K562 (cell line): ENCODE data around the gene RTP3. TPM values are rescaled to one million over a fixed set of nuclear protein-coding genes. Genes with fewer than 3 reads are reported as not detected.

Experiments
- ATF4 ChIP-seq: fragments of 450-650 bp; formaldehyde crosslinking; IDR thresholded peaks from 2 replicates; pipeline ENCODE4 v1.4.0; 2022; ENCODE audit warnings: mild to moderate bottlenecking, moderate library complexity
- BRF2 ChIP-seq: IDR thresholded peaks from 3 replicates; pipeline ENCODE4 v1.6.1; 2011; ENCODE audit warnings: borderline replicate concordance, mild to moderate bottlenecking; ENCODE audit not compliant: insufficient read length, insufficient read depth
- CAMTA2 ChIP-seq: fragments of 250-450 bp; sonication (Bioruptor Pico); conservative IDR thresholded peaks from 2 replicates; pipeline ENCODE4 v1.5.1; 2022
- MCM2 ChIP-seq: fragments of 450-650 bp; IDR thresholded peaks from 2 replicates; pipeline ENCODE4 v1.6.1; 2017; ENCODE audit warnings: low read depth, mild to moderate bottlenecking
- MTA3 ChIP-seq: fragments of 450-650 bp; formaldehyde crosslinking; IDR thresholded peaks from 2 replicates; pipeline ENCODE4 v1.6.1; 2017; ENCODE audit warnings: mild to moderate bottlenecking, borderline replicate concordance
- MYNN ChIP-seq, 2 experiments: sonication (generic); formaldehyde crosslinking in 1 of 2; IDR thresholded peaks; 2 replicates each; pipeline versions ENCODE4 v1.5.0 to v1.6.1; 2016 to 2020; ENCODE audit warnings: antibody characterized with exemption in 1 of 2, missing genetic modification reagents in 1 of 2
- NCOA2 ChIP-seq, 2 experiments: fragments of 450-650 bp; IDR thresholded peaks; 2 replicates each; pipeline ENCODE4 v1.6.1; 2018; ENCODE audit warnings: mild to moderate bottlenecking in 2 of 2, moderate library complexity in 1 of 2; ENCODE audit not compliant: partially characterized antibody in 2 of 2
- PHB ChIP-seq: fragments of 250-450 bp; sonication (Bioruptor Pico); IDR thresholded peaks from 2 replicates; pipeline ENCODE4 v1.5.0; 2021
- SOX6 ChIP-seq: fragments of 450-650 bp; IDR thresholded peaks from 2 replicates; pipeline ENCODE4 v1.6.1; 2014; ENCODE audit warnings: mild to moderate bottlenecking
- TRIM25 ChIP-seq: fragments of 450-650 bp; IDR thresholded peaks from 2 replicates; pipeline ENCODE4 v1.7.0; 2016; ENCODE audit warnings: borderline replicate concordance
- ZHX1 ChIP-seq: fragments of 150-350 bp; conservative IDR thresholded peaks from 2 replicates; pipeline ENCODE4 v1.6.1; 2014; ENCODE audit warnings: low read length
- ZNF609 ChIP-seq: sonication (generic); formaldehyde crosslinking; IDR thresholded peaks from 2 replicates; pipeline ENCODE4 v1.8.1; 2023; ENCODE audit warnings: missing genetic modification reagents, mild to moderate bottlenecking, borderline replicate concordance
- ZSCAN32 ChIP-seq: fragments of 450-650 bp; formaldehyde crosslinking; IDR thresholded peaks from 2 replicates; pipeline ENCODE4 v1.4.0; 2020; ENCODE audit warnings: mild to moderate bottlenecking, moderate library complexity
- polyA plus RNA-seq, 8 experiments: library from polyadenylated mRNA; depleted of rRNA in 4 of 8; stranded (reverse) in 5 of 8; unstranded in 3 of 8; fragments of >200 nt; fragmentation: Nextera tagmentation in 2 of 8; fragmentation: Illumina TruSeq in 1 of 8; extraction: Ambion mirVana in 2 of 8; extraction: Trizol in 1 of 8; gene quantifications; 2 replicates each; pipeline versions ENCODE4 v1.2.1 to v1.2.3, GENCODE V29; 2011 to 2014; ENCODE audit warnings: inconsistent platforms in 1 of 8, missing spikeins in 1 of 8
- total RNA-seq, 7 experiments: library from RNA; depleted of rRNA in 6 of 7; stranded (reverse); fragments of >200 nt in 6 of 7; fragmentation: Illumina TruSeq in 2 of 7; extraction: Trizol in 2 of 7; gene quantifications; 2 replicates each; pipeline versions ENCODE4 v1.2.1 to v1.2.3, GENCODE V29; 2011 to 2021; ENCODE audit warnings: low replicate concordance in 1 of 7

RTP3 gene
- total and polyA plus RNA-seq, 9 of the 15 experiments (the other 6 are each of a cell fraction or from before 2014, with no cell fraction given) = not detected

GRCh38 chr3:46549408-46549904 is 51.7 kb downstream of the RTP3 start (continued):
- TF ChIP-seq ZNF609 (CRISPR knock-in tag) (no peak), ZHX1 (no peak), TRIM25 (no peak), MTA3 (peak; percentile 67), ATF4 (peak; percentile 92), BRF2 (no peak), PHB (CRISPR knock-in tag) (no peak), MYNN (IDR thresholded peaks at IDR 0.05) (peak; percentile 72), MYNN (CRISPR knock-in tag; IDR thresholded peaks at IDR 0.05) (no peak), MCM2 (no peak), NCOA2 (IDR thresholded peaks at IDR 0.05; ENCODE audit: partially characterized antibody in 2 of 2) (no peak), SOX6 (peak; percentile 91), CAMTA2 (CRISPR knock-in tag) (no peak), ZSCAN32 (CRISPR knock-in tag) (peak; percentile 70; the same call in 1 of the 2 replicates)
